ENCODE data around the gene PNKD. TPM values are rescaled to one million over a fixed set of nuclear protein-coding genes. Genes with fewer than 3 reads are reported as not detected.

PNKD gene
- total RNA-seq, 2 donors from 2014 or later, result 103 to 145 TPM

GRCh38 chr2:218381916-218382366 is 111.6 kb downstream of the PNKD start, which contains the start of gene SLC11A1:
Gene SLC11A1, plus strand, starts transcription at chr2:218382273. Its CDS starts 96 bp downstream, at chr2:218382369.
- WGBS, result 88% methylated on average over 13 of the region's 13 CpGs
- Histone ChIP-seq H3K4me1 (replicated peaks) (no peaks in the 10 kb centered on the region), H3K27me3 (replicated peaks; ENCODE audit: insufficient read depth) (no peaks in the 10 kb centered on the region), H3K9me3 (no peaks in the 10 kb centered on the region), H3K36me3 (no peaks in the 10 kb centered on the region), H3K4me3 (no peak within 1 kb of the TSS), H3K27ac (no peak within 1 kb of the TSS)
- intact Hi-C loops (cut with DNase I), result no loop called here
- TF ChIP-seq POLR2A (IDR thresholded peaks at IDR 0.05) (no peak), POLR2AphosphoS5 (IDR thresholded peaks at IDR 0.05) (no peak), CTCF (IDR thresholded peaks at IDR 0.05) (no peak)
- DNase-seq (ENCODE audit: low spot score), result no peak

- H3K36me3 ChIP-seq, result no peaks in the 10 kb centered on the region
- DNase-seq (ENCODE audit: low spot score), result no peak
- no peak for TF ChIP-seq POLR2AphosphoS5 (IDR thresholded peaks at IDR 0.05)
- TF ChIP-seq POLR2A (IDR thresholded peaks at IDR 0.05), result no peak
- no peak for TF ChIP-seq CTCF (IDR thresholded peaks at IDR 0.05)
- H3K4me3 ChIP-seq, result no peak overlapping the region
- H3K27me3 ChIP-seq (replicated peaks; ENCODE audit: insufficient read depth), result no peaks in the 10 kb centered on the region
- H3K9me3 ChIP-seq, result no peaks in the 10 kb centered on the region
- intact Hi-C loops (cut with DNase I), result no loop called here
- H3K27ac ChIP-seq, result no peak overlapping the region
- H3K4me1 ChIP-seq (replicated peaks), result no peaks in the 10 kb centered on the region
- WGBS, result 97% methylated on average over 6 of the region's 6 CpGs
Measured at GRCh38 chr2:218382785-218383184, 112.5 kb downstream of the PNKD start.

GRCh38 chr2:218383892-218384519 is 113.7 kb downstream of the PNKD start:
- H3K4me1 ChIP-seq (replicated peaks), result no peaks in the 10 kb centered on the region
- TF ChIP-seq POLR2AphosphoS5 (IDR thresholded peaks at IDR 0.05) (no peak), POLR2A (IDR thresholded peaks at IDR 0.05) (no peak), CTCF (IDR thresholded peaks at IDR 0.05) (no peak)
- no peak overlapping the region for H3K27ac ChIP-seq
- intact Hi-C loops (cut with DNase I), result no loop called here
- no peak overlapping the region for H3K4me3 ChIP-seq
- no peaks in the 10 kb centered on the region for H3K36me3 ChIP-seq
- no peak for DNase-seq (ENCODE audit: low spot score)
- H3K27me3 ChIP-seq (replicated peaks; ENCODE audit: insufficient read depth), result no peaks in the 10 kb centered on the region
- H3K9me3 ChIP-seq, result no peaks in the 10 kb centered on the region
- 79% methylated on average over 10 of the region's 10 CpGs for WGBS

- Histone ChIP-seq H3K27ac (no peak overlapping the region), H3K27me3 (replicated peaks; ENCODE audit: insufficient read depth) (no peaks in the 10 kb centered on the region), H3K9me3 (no peaks in the 10 kb centered on the region), H3K4me3 (no peak overlapping the region), H3K4me1 (replicated peaks) (no peaks in the 10 kb centered on the region), H3K36me3 (no peaks in the 10 kb centered on the region)
- TF ChIP-seq POLR2AphosphoS5 (IDR thresholded peaks at IDR 0.05) (no peak), CTCF (IDR thresholded peaks at IDR 0.05) (no peak), POLR2A (IDR thresholded peaks at IDR 0.05) (no peak)
- intact Hi-C loops (cut with DNase I), result no loop called here
- DNase-seq (ENCODE audit: low spot score), result no peak
- 86% methylated on average over 8 of the region's 9 CpGs for WGBS
Measured at GRCh38 chr2:218384975-218385374, 114.7 kb downstream of the PNKD start.
